ENCODE data around the gene LRRC27. TPM values are rescaled to one million over a fixed set of nuclear protein-coding genes. Genes with fewer than 3 reads are reported as not detected.

Gene LRRC27
- total RNA-seq, 6 donors from 2014 or later, result 7.4 to 110 (median 15.1) TPM

GRCh38 chr10:132418527-132419416, 86.8 kb downstream of the LRRC27 start:
- no peak overlapping the region for H3K4me3 ChIP-seq
- H3K4me1 ChIP-seq, result peaks cover 65 to 86% (median 72%) of the 10 kb centered on the region in 4 donors
- peak overlapping the region; percentile 91 to 98 (median 94) for H3K27ac ChIP-seq
- no peaks in the 10 kb centered on the region for H3K9me3 ChIP-seq
- peak; percentile 87 to 94 for DNase-seq
- 20 to 45% methylated on average over 1 to 15 of the region's 18 CpGs for WGBS, 2 donors
- no peaks in the 10 kb centered on the region for H3K27me3 ChIP-seq
- peaks cover 0 to 10% (median 3%) of the 10 kb centered on the region in 4 donors for H3K36me3 ChIP-seq
- peak; percentile 18 to 84 for ATAC-seq (ENCODE audit: low FRiP score in 2 of 2)
- TF ChIP-seq POLR2A (IDR thresholded peaks at IDR 0.05), result peak in 2 of 4 donors; percentile 34 to 77
- peak in 2 of 4 donors; percentile 5 to 36 for TF ChIP-seq EP300 (IDR thresholded peaks at IDR 0.05)
- TF ChIP-seq CTCF (IDR thresholded peaks at IDR 0.05), result peak in 1 of 6 experiments; percentile 12
- TF ChIP-seq POLR2AphosphoS5 (IDR thresholded peaks at IDR 0.05), result peak; percentile 55 to 77

DNA sequence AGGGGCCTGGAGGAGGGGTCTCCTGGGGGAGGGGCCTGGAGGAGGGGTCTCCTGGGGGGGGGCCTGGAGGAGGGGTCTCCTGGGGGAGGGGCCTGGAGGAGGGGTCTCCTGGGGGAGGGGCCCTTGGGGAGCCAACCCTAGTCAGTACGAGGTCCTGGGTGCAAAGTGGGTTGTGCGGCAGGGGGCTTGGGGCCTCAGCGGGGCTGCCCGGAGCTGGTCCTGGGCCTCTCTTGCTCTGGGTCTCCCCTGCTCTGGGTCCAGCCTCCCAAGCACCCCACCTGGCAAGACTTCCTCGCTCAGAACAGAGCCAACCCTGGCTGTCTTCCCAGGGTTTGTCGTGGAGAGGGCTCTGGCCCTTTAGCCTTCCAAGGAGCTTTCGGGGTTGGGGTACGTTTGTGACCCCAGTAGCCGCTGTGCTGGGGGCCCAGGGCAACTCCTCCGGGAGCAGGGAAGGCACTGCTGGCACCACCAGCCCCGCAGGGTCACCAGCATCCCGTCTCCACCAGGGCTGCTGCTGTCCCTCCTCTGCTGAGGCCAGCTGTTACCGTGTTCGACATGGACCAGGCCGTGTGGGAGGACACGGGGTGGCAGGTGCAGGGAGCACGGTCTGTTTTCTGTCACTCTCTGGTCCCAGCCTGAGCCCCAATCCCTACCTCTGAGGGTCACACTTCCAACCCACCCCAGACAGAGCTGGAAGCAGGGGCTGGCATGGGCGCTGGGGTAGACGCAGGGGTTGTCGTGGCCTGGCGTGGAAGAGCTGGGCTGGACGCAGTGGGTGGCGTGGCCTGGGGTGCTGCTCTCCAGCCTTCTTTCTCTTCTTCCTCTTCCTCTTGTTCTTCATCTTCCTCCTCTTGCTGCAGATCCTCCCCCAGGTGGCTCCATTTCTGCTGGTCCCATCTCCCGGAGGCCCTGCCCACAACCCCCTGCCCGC, 87.8 kb downstream of the LRRC27 start:
- peak in 1 of 2 donors; percentile 81 for DNase-seq
- peaks cover 0 to 10% (median 3%) of the 10 kb centered on the region in 4 donors for H3K36me3 ChIP-seq
- peak overlapping the region; percentile 91 to 98 (median 94) for H3K27ac ChIP-seq
- H3K9me3 ChIP-seq, result no peaks in the 10 kb centered on the region
- ATAC-seq (ENCODE audit: low FRiP score in 2 of 2), result no peak
- no peak for TF ChIP-seq POLR2A (IDR thresholded peaks at IDR 0.05)
- peak in 1 of 6 experiments; percentile 45 for TF ChIP-seq CTCF (IDR thresholded peaks at IDR 0.05)
- no peak for TF ChIP-seq POLR2AphosphoS5 (IDR thresholded peaks at IDR 0.05)
- no peak for TF ChIP-seq EP300 (IDR thresholded peaks at IDR 0.05)
- H3K4me1 ChIP-seq, result peaks cover 58 to 80% (median 70%) of the 10 kb centered on the region in 4 donors
- WGBS, 2 donors, result 71 to 86% methylated on average over 10 to 24 of the region's 25 CpGs
- no peaks in the 10 kb centered on the region for H3K27me3 ChIP-seq
- no peak overlapping the region for H3K4me3 ChIP-seq

DNA sequence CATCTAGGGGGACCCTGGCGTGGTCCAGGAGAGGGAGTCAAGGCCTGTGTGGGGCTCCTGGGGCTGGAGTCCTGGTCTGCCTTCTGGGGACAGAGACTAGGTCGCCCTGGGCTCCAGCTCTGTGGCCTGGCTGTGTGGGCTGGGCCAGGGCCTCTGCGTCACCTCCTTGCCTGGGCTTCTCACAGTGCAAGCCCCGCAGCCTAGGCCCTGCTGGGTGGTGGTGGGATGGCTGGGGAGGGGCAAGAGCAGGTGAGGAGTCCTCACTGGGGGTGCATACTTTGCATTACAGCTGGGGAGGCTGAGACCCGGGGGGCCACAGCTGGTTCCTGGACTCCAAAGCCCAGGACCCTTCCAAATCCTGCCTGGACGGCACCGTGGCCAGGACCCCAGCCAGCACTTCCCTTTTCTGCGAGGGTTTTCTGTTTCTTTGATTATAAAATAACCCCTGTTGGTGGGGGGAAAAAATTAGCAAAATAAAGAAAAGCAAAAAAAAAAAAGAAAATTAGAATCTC, 88.5 kb downstream of the LRRC27 start:
- H3K27me3 ChIP-seq, result no peaks in the 10 kb centered on the region
- H3K27ac ChIP-seq, result peak overlapping the region; percentile 91 to 98 (median 94)
- ATAC-seq (ENCODE audit: low FRiP score in 2 of 2) (no peak), DNase-seq (peak in 1 of 2 donors; percentile 63)
- TF ChIP-seq CTCF (IDR thresholded peaks at IDR 0.05) (peak in 1 of 6 experiments; percentile 6), POLR2A (IDR thresholded peaks at IDR 0.05) (no peak)
- WGBS, 2 donors, result 42 to 52% methylated on average over 5 to 8 of the region's 8 CpGs
- no peak overlapping the region for H3K4me3 ChIP-seq
- peaks cover 0 to 10% (median 3%) of the 10 kb centered on the region in 4 donors for H3K36me3 ChIP-seq
- H3K9me3 ChIP-seq, result no peaks in the 10 kb centered on the region
- peaks cover 58 to 80% (median 70%) of the 10 kb centered on the region in 4 donors for H3K4me1 ChIP-seq

DNA sequence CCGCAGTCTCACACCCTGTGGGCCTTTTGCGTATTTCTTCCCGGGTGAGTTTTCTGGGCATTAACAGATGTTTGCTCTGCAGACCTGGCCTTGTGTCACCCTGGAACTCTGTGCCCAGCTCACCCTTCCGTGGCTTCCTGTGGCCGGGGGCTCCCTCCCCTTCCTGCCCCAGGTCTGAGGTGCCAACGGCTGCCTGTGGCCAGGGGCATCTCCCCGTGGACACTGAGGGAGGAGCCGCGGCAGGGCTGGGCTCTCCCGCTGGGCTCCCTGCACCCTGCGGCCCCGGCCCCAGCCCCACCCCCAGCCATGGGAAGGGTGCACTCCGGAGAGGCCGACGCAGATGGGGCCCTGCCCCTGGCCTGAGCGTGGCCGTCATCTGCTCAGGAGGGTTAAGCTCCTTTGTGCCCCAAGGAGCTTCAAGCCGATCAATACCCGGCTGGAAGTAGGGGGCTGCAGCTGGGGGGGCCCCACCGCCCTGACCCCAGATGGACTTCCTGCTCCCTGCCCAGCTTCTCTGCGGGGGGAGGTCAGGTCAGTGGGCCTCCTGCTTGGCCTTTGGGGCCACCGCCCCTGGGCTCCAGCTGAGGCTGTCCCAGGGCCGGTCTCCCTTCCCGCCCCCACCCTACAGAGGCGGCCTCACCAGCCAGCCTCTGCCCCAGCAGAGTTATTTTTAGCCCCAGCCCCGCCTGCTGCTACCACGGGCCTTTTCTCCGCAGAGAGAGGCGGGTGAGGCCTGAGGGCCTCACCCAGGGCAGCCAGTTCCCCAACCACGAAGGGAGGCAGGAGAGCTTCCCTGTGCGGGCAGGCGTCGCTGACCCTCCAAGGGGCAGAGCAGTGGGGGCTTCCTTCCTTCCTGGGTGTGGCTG, 89.2 kb downstream of the LRRC27 start:
- ATAC-seq (ENCODE audit: low FRiP score in 2 of 2) (peak; percentile 83 to 86), DNase-seq (peak; percentile 89 to 95)
- TF ChIP-seq CTCF (IDR thresholded peaks at IDR 0.05) (no peak), POLR2AphosphoS5 (IDR thresholded peaks at IDR 0.05) (peak in 1 of 2 donors; percentile 29), POLR2A (IDR thresholded peaks at IDR 0.05) (peak in 3 of 4 donors; percentile 30 to 78 (median 52))
- 6 to 16% methylated on average over 7 to 22 of the region's 33 CpGs for WGBS, 2 donors
- peak overlapping the region; percentile 91 to 98 (median 94) for H3K27ac ChIP-seq
- peaks cover 58 to 77% (median 70%) of the 10 kb centered on the region in 4 donors for H3K4me1 ChIP-seq
- no peaks in the 10 kb centered on the region for H3K27me3 ChIP-seq
- peaks cover 0 to 10% (median 3%) of the 10 kb centered on the region in 4 donors for H3K36me3 ChIP-seq
- H3K9me3 ChIP-seq, result no peaks in the 10 kb centered on the region
- H3K4me3 ChIP-seq, result peak overlapping the region in 3 of 4 donors; percentile 1 to 21 (median 17)
